Measurements from ENCODE around the gene LARP6.
"Not testable (repeated sequence)": the region's sequence is repeated elsewhere in the genome, so short reads cannot be mapped to it uniquely, and the experiment has no call there.

Gene LARP6

DNA sequence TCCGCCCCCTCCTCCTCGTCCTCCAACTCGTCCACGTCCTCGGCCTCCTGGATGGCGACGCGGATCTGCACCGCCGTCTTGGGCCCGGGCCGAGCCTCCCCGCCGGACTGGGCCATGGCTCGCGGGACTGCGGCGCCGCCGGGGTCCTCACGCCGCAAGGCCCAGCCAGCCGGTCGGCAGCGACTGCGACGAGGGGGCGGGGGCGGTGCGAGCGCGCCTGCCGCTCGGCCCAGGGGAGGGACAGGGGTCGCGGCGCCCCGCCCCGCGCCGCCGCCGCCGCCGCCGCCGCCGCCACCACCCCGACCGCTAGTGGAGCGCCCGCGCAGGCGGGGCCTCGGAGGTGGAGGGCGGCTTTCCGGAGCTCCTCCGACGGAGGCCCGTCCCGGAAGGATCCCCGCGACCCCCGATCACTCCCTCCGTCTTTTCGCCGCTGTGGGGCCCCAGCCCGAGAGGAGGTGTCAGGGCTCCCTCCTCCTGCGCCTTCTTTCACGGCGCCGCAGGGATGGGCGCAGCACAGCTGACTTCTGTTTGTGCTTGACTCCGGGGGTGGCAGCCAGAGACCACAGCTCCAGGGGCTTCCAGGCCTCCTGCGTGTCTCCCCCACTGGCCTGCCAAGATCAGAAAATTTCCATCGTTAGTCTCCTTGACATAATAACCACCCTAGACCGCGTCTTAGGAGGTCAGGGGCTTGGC lies at the start of gene LARP6:
TSS of gene LARP6 (minus strand) at position 185 of the 693 bp plus-strand sequence. CDS start at position 116, 69 bp downstream.
- DNase-seq (ENCODE audit: low spot score) = no peak

DNA sequence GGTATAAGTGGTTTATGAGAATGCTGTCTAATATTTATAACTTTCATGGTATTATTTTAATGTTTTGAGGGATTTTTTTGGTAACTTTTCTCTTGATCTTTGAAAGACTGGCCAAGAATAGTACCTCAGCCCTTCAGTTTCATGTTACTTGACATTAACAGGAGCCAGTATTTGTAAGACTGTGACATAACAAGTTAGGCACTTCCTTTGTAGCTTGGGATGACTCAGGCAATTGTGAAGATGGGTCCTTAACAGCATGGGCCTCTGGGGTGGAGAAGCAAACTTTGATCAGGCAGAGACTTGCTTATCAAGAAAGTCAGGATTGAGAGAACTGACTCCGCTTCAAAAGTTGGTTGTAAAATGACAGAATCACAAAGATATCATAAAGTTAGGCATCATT lies 48.1 kb upstream of the LARP6 start:
- DNase-seq (ENCODE audit: low spot score) = no peak

DNA sequence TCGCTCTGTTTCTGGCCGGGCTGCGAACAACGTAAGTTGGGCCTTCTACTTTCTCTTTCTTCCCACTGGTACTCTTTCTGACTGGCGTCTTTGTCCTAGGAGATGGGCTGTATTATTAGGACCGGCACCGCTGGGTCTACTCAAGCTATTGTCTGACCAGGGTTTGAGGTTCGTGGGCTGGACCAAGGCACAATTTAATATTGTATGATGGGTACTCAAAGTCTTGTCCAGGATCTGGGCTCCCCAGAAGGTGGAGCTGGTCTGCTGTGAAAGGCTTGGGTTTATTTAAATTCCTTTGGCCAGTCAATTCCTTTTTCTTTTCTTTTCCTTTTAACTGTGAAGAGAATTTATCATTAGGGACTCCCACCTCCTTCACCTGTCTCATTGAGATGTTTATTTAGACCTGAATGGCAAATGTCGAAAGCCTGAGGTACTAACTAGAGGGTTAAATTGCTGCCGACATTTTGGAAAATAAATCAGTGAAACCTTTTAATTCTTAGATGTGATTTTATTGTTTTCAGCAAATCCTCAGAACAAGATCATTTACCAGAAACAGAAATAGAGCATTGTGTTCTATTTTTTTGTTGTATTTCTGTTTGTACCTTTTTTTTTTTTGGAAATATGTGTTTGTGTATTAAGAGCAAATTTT lies 39.1 kb upstream of the LARP6 start:
- no peak for DNase-seq (ENCODE audit: low spot score)

DNA sequence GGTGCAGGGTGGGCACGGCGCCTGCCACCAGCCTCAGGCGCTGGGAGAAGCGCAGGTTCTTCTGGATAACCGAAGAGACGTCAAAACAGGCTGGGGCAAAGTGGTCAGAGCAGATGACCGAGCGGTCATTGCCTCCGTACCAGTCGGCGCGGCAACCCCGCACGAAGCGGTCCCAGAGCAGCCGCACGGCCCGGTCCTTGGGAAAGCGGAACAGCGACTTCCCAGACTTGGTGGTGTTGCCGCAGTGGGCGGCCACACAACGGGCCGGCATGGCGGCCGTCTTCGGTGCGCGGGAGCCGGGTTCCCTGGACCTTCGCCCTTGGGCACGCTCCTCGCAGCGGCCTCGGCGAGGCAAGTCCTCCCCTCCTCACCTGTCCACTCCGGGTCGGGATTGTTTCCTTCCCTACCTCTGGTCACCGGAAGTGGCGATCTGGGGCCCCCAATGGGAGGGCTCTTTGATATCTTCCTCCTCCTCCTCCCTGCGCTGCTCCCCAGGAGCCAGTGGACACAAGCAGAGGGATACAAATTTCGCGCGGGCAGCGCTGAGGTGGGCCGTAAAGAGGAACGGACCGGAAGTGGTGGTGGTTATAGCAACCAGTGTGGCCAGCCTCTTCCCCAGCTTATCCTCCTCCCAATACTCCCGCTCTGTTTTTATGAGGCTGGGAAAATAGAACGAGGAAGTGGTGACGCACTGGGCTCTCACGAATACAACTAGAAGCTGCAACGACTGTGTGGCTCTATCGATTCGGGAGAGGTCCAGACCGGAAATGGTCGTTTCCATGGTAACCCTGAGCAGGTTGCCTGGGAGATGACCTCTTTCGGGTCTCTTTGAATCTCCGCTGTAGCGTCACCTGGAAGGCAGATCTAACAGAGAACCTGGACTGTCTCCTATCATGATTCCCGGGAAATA lies 38.3 kb upstream of the LARP6 start, which contains the start of the genes LRRC49 and THAP10:
TSS of gene LRRC49 (plus strand) at position 825 of the 910 bp plus-strand sequence. CDS start at position 894, 69 bp downstream.
TSS of gene THAP10 (minus strand) at position 432 of the 910 bp plus-strand sequence. CDS start at position 271, 161 bp downstream.
- DNase-seq (ENCODE audit: low spot score) = peak; percentile 31

DNA sequence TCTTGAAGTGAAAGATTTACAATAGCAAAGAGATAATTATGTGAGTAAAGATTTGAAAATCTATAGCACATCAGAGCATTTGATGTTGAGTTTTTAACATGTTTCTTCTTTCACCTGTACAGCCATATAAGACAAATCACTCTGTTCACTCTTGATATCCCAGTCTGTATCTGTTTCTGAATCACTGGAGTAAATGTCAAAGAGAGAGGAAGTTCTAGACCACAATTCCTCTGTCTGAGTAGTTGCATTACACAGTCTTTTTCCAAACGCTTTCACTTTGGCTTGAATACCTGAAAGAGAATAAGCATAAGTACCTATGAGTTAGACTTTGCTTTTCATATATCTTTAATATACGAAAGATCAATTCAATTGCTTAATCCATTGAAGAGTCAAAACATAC lies 28.4 kb upstream of the LARP6 start:
- DNase-seq (ENCODE audit: low spot score) = no peak

DNA sequence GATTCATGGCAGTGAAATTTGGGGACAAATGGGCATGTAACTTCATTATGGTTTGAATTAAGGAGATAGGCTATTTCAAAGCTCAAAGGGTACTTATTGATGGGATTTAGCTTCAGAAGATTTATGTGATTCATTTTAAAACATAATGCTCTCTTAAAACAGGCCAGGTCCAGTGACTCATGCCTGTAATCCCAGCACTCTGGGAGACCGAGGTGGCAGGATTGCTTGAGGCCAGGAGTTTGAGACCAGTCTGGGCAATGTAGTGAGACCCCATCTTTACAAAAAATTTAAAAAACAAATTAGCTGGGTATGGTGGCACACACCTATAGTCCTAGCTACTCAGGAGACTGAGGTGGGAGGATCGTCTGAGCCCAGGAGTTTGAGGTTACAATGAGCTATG lies 26.8 kb upstream of the LARP6 start:
- no peak for DNase-seq (ENCODE audit: low spot score)

DNA sequence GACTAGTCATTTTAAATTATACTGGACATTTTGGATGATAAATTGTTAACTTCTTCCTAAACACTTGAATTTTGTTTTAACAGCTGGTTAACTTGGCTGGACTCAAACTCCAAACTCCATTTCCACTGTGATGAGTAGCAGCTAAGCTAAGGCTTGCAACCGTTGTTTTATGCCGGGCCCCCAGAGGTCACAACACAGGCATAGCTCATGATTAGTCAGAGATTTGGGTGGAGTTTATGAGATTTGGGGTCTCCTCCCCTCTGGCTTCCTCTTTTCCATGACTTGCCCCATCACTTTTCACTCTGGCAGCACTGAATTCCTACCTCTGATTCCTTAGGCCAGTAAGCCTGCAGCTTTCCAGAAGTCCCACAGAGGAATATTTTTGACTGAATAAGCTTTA lies 25.4 kb upstream of the LARP6 start:
- no peak for DNase-seq (ENCODE audit: low spot score)

DNA sequence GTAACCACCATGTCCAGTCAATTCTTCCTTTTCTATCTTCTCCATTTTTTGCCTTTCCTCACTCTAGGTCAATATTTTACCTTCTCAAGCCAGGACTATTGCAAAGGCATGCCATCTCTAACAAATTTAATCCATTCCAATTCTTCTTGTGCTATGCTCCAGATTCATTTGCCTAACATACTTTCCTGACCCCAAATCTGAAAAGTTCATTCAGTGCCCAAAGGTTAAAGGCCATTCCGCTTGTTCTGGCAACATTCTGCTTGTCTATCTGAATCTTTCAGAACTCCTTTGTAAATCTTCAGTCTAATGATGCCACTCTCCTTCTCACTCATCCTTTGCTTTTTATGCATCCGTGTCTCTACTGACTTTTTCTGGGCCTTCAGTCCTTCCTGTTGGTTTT lies 22.7 kb upstream of the LARP6 start:
- DNase-seq (ENCODE audit: low spot score) = no peak

DNA sequence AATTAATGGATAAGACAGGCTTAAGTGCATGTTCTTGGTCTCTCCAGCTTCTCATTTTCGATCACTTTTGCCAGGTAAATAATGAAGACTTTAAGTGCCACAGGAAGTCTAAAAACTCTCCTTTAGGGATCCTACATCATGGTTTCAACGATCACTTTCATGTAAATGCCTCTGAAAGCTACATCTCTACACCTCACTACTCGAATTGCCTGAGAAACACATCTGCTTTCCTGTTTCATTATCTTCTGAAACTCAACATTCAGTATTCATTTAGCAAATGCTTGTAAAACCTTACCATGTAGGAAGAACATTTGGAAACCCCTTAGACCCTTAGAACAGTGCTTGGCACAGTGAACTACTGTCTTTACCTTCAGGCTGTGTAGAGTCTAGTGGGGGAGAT lies 22.1 kb upstream of the LARP6 start:
- DNase-seq (ENCODE audit: low spot score) = no peak

DNA sequence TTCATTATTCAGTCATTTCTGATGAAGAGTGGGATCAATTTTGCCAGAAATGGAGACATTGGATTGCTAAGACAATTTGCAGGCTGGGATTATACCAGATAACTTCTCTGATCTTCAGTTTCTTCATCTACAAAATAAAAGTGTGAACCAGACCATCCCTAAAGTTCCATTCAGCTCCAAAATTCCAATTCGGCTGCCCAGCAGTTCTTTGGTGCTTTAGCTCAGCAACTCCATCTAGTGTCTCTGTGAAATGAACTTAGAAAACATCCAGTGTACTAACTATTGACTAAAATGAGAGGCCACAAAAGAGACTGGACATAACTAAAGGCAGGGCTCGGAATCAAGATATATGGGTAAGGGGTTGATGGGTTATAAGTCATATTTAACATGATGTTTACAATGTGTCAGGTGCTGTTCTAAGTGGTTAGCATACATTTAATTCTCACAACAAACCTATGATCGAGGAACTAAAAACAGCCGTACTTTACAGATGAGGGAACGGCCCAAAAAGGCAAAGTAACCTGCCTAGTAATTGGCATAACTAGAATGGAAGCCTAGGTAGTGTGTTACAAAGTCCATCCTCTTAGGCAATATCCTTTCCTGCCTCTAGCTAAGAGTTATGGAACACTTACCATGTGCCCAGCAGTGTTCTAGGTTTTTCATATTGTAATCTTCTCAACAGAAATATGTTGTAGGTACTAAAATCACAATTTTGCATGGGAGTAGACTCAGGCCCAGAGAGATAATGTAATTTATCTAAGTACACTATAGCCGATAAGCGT lies 21.2 kb upstream of the LARP6 start:
- DNase-seq (ENCODE audit: low spot score) = no peak

DNA sequence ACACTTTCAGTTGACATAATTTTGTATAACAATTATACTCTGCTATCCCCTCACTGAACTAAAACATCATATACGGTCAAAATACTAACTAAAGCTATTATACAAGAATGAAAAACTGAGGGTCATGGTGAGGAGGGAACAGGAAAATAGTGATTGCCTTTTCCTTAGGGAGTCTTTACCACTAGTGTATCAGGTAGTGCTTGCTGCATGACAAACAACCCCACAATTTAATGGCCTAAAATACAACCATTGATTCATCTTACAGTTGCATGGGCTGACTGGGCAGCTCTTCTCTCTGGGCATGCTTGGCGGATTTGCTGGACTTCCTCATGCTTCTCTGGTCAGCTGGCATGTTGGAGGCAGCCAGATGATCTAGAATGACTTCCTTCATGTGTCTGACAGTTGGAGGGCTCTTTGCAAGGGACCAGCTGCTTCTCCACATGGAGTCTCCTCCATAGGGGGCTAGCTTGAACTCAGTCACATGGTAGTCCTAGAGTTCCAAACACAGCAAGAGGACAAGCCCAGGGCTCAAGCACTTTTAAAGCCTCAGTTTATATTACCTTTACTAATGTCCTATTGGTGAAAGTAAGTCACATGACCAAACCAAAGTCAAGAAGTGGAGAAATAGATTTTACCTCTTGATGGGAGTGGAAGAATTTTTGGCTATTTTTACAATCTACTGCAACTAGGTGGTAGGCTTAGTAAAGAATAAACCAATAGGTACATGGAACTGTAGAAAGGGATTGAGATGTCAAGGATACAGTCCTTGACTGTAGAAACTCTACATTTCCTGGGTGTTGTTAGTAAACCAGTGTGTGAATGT lies 19.5 kb upstream of the LARP6 start:
- DNase-seq (ENCODE audit: low spot score) = no peak

DNA sequence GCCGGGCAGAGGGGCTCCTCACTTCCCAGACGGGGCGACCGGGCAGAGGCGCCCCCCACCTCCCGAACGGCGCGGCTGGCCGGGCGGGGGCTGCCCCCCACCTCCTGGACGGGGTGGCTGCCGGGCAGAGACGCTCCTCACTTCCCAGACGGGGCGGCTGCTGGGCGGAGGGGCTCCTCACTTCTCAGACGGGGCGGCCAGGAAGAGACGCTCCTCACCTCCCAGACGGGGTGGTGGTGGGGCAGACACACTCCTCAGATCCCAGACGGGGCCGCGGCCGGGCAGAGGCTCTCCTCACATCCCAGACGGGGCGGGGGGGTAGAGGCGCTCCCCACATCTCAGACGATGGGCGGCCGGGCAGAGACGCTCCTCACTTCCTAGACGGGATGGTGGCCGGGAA lies 17.5 kb upstream of the LARP6 start:
- DNase-seq (ENCODE audit: low spot score) = not testable (repeated sequence)

DNA sequence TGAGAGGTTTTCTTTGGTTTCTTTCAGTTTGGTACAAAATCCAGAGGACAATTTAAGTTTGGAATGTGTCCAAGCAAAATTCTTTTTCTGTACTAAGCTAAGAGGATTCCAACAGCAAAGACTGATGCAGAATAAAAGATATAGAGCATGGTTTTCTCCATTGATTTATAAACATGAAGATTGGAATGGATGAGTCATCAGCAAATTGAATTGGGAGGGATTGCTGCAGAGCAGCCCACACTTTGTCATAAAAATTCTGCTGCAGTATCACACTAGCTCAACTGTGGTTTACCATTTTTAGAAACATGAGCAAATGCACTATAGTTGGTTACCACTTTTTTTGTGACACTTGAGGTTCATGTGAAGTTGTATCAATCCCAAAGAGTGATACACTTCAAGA lies 16.1 kb upstream of the LARP6 start:
- DNase-seq (ENCODE audit: low spot score) = no peak

DNA sequence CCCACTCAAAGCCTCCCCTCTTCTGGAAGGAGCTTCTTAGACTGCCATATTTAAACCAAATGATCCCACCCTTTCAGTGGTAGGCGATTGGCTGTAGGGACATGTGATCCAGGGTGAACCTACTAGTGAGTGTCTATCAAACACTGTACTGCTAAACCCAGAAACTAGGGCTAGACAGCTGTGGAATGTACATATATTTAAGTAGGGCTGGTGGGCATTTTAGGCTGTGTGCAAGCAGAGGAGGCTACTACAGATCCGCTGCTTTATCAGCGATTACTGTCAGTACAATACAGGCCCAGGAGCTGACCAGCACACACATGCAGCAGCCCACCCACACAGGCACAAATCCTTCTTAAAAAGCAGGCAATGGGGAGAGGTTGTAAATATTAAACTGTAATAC lies 15.4 kb upstream of the LARP6 start:
- DNase-seq (ENCODE audit: low spot score) = no peak

DNA sequence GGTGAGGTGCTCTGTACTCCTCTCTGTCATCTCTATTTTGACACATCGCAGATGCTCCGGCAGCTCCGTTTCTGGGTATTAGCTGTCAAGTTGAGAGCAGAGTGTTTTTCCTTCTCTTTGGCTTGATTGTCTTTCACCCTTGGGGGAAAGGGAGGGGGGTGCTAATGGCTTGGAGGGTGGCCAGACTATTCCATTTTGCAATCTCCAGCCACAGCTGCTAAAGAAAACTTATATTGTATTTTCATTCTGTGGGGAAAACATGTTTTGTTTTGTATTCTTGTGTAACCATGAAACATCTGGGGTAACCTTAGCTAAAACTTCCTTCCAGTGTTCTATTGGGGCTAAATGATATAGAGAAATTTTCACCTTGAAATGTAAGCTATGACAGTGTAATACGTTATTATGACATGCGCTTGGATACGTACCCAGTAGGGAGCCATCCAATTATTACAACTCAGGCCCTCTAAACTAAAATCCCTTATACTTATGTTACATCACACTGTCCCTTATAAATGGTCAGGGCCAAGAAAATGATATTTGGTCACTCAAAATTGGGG lies 14.0 kb upstream of the LARP6 start:
- DNase-seq (ENCODE audit: low spot score) = no peak

DNA sequence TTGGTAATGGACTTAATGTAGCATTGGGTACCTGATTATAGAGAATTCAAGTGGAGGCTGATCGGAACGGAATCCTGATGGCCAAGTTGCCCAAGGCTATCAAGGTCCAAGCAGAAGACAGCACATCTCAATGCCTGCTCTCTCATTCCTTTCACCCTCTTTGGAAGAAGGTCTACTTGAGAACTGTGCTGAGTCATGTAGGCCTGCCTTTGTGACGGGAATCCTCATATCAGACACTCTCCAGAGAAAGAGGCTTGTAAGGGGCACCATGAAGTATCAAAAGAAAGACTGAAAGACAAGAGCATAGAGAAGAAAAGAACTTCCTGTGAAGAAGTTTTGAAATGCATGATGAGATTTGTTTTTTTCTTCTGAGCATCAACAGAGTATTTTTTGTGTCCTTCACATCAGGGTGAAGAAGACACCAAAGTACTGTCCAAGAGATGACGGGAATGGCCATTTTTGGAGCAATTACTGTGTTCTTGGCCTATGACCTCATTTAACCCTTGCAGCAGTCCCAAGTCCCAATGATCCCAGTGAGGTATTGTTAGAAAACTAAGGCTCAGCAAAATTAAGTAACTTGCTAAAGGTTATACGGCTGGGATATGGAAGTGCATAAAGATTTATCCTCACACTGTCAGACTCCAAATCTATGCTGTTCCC lies 13.2 kb upstream of the LARP6 start:
- no peak for DNase-seq (ENCODE audit: low spot score)

DNA sequence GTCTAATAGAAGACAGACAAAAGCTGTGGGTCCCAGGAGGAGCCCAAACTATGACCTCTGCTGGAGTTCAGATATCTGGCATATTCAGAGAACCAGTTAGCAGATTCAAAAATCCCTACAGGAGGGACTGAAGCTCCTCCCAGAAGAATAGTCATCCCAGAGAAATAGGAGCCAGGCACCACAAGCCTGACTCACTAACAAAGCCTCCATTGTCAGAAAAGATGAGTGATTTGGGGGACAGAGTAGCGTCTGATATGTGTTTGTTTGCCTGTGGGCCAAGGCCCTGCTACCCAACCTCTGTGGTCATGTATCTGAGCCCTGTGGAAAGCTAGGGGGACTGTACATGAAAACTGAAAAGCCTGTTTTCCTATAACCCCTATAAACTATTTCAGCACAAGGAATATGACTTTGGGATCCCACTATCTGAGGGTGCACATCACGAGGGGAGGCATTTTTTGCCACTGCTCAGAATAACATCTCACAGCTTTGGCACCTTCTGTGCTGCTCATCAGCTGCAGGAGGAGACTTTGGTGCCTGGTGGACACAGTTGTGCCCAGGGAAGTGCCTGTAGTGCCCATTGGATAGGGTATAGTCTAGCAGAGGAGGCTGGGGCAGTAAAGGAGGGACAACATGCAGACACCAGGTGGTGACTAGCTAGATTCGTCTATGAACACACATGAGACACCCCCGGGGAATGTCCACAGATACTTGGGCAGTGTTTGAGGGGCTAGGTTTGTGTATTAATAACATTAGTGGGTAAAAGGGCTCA lies 9.7 kb upstream of the LARP6 start:
- no peak for DNase-seq (ENCODE audit: low spot score)

DNA sequence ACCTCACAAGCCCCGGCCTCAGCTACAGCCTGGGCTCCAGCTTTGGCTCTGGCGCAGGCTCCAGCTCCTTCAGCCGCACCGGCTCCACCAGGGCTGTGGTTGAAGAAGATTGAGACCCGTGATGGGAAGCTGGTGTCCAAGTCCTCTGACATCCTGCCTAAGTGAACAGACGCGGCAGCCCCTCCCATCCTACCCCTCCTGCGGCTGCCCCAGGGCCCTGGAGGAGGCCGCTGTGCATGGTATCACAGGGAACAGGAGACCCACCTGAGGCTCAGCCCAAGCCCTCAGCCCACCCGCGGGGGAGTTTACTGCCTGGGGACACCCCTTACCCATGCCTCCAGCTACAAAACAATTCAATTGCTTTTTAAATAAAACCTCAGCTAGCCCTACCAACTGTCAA lies 6.0 kb upstream of the LARP6 start:
- DNase-seq (ENCODE audit: low spot score) = no peak

DNA sequence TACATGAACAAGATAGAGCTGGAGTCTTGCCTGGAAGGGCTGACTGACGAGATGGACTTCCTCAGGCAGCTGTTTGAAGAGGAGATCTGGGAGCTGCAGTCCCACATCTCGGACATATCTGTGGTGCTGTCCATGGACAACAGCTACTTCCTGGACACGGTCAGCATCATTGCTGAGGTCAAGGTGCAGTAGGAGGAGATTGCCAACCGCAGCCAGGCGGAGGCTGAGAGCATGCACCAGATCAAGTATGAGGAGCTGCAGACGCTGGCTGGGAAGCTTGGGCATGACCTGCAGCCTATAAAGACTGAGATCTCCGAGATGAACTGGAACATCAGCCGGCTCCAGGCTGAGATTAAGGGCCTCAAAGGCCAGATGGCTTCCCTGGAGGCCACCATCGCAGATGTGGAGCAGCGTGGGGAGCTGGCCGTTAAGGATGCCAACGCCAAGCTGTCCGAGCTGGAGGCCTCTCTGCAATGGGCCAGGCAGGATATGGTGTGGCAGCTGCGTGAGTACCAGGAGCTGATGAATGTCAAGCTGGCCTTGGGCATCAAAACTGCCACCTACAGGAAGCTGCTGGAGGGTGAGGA lies 5.5 kb upstream of the LARP6 start:
- DNase-seq (ENCODE audit: low spot score) = no peak
